A673 (cell line): ENCODE data around the gene ADPRH. TPM values are rescaled to one million over a fixed set of nuclear protein-coding genes. Genes with fewer than 3 reads are reported as not detected.

Experiments
- BruUV-seq: library from RNA; stranded (reverse); fragments of 400-500 nt; replicated peaks from 2 replicates; lab custom pipeline; 2021; lab: Mats Ljungman, UMichigan
- CTCF ChIA-PET: fragments of 300-600 bp; sonication (Branson Sonifier 250); formaldehyde crosslinking; loops from one replicate; lab custom pipeline; 2022; ENCODE audit warnings: antibody characterized with exemption; lab: Charles Lee
- POLR2A ChIA-PET: fragments of 300-600 bp; sonication (Branson Sonifier 250); formaldehyde crosslinking; loops from one replicate; lab custom pipeline; 2022; ENCODE audit warnings: antibody characterized with exemption; ENCODE audit not compliant: low non-redundant PET; lab: Charles Lee
- DNase-seq: peaks from one replicate; pipeline ENCODE4 v3.0.0-alpha.2; 2015; ENCODE audit warnings: low spot score
- H3K27ac ChIP-seq: fragments of 200-600 bp; sonication (generic); 2 replicates; pipeline ENCODE4 v1.5.1; 2016; ENCODE audit warnings: mixed run types, low read depth, mild to moderate bottlenecking, mixed read lengths, antibody characterized with exemption, low read length; ENCODE audit not compliant: poor library complexity, severe bottlenecking
- H3K27me3 ChIP-seq: fragments of 200-600 bp; sonication (generic); replicated peaks from 2 replicates; pipeline ENCODE4 v1.6.1; 2017; ENCODE audit warnings: mixed run types, low read depth, mild to moderate bottlenecking, mixed read lengths, antibody characterized with exemption, low read length; ENCODE audit not compliant: insufficient read depth, poor library complexity
- H3K36me3 ChIP-seq: fragments of 200-600 bp; sonication (generic); 2 replicates; pipeline ENCODE4 v1.6.1; 2016; ENCODE audit warnings: mixed run types, mild to moderate bottlenecking, mixed read lengths, antibody characterized with exemption, low read length; ENCODE audit not compliant: insufficient read depth, poor library complexity, severe bottlenecking
- H3K4me1 ChIP-seq: fragments of 200-600 bp; sonication (generic); 2 replicates; pipeline ENCODE4 v1.6.1; 2017; ENCODE audit warnings: mixed run types, mild to moderate bottlenecking, mixed read lengths, antibody characterized with exemption, low read length; ENCODE audit not compliant: insufficient read depth, poor library complexity, severe bottlenecking
- H3K4me3 ChIP-seq: fragments of 200-600 bp; sonication (generic); 2 replicates; pipeline ENCODE4 v1.5.1; 2016; ENCODE audit warnings: low read depth, mixed run types, mild to moderate bottlenecking, mixed read lengths, low read length; ENCODE audit not compliant: poor library complexity, severe bottlenecking
- H3K9me3 ChIP-seq: fragments of 200-600 bp; sonication (generic); 2 replicates; pipeline ENCODE4 v1.6.1; 2016; ENCODE audit warnings: mixed run types, low read depth, mild to moderate bottlenecking, mixed read lengths, antibody characterized with exemption, low read length; ENCODE audit not compliant: poor library complexity, severe bottlenecking
- CTCF ChIP-seq: fragments of 300-800, 200-600 bp; sonication (generic); conservative IDR thresholded peaks from 2 replicates; pipeline ENCODE4 v1.5.1; 2017; ENCODE audit warnings: low read depth, mild to moderate bottlenecking, antibody characterized with exemption, low read length, moderate library complexity, mixed read lengths
- EZH2 ChIP-seq: fragments of 200-600 bp; sonication (generic); IDR thresholded peaks from 2 replicates; pipeline ENCODE4 v1.6.1; 2017; ENCODE audit warnings: borderline replicate concordance, low read depth, mild to moderate bottlenecking, mixed read lengths, antibody characterized with exemption, low read length; ENCODE audit not compliant: poor library complexity, severe bottlenecking
- intact Hi-C: fragments of 100-400 bp; cut with micrococcal nuclease; formaldehyde crosslinking; loops from one replicate; pipeline ENCODE4 v1.10.0; 2022; ENCODE audit not compliant: unreplicated experiment
- total RNA-seq: library from RNA; stranded (reverse); gene quantifications from 2 replicates; pipeline ENCODE4 v1.2.3, GENCODE V29; 2021

ADPRH gene
- total RNA-seq, 1 experiment from 2014 or later: 0.37 TPM

- H3K36me3 ChIP-seq: no peaks in the 10 kb centered on the region
- ChIA-PET POLR2A (no interaction called here), CTCF (no interaction called here)
- BruUV-seq: no TSS peak
- H3K9me3 ChIP-seq: no peaks in the 10 kb centered on the region
- H3K4me1 ChIP-seq: no peaks in the 10 kb centered on the region
- H3K27me3 ChIP-seq: no peaks in the 10 kb centered on the region
- no peak overlapping the region for H3K4me3 ChIP-seq
- no peak for DNase-seq
- TF ChIP-seq EZH2: no peak
- no peak for TF ChIP-seq CTCF
- H3K27ac ChIP-seq: no peak overlapping the region
- intact Hi-C loops: no loop called here
These were observed 17.1 kb downstream of the ADPRH start for GRCh38 chr3:119596398-119596797.

GRCh38 chr3:119597548-119598288 lies 18.4 kb downstream of the ADPRH start, which contains the start of gene PLA1A:
Gene PLA1A, plus strand, starts transcription at chr3:119597885. Its CDS starts 29 bp downstream, at chr3:119597914.
- no TSS peak for BruUV-seq
- intact Hi-C loops: no loop called here
- ChIA-PET POLR2A (no interaction called here), CTCF (no interaction called here)
- no peak for DNase-seq
- Histone ChIP-seq H3K36me3 (no peaks in the 10 kb centered on the region), H3K27me3 (no peaks in the 10 kb centered on the region), H3K27ac (no peak within 1 kb of the TSS), H3K9me3 (no peaks in the 10 kb centered on the region), H3K4me3 (no peak within 1 kb of the TSS), H3K4me1 (no peaks in the 10 kb centered on the region)
- TF ChIP-seq EZH2: no peak
- TF ChIP-seq CTCF: no peak

- POLR2A ChIA-PET: no interaction called here
- Histone ChIP-seq H3K4me3 (no peak overlapping the region), H3K27me3 (no peaks in the 10 kb centered on the region), H3K36me3 (no peaks in the 10 kb centered on the region), H3K27ac (no peak overlapping the region), H3K9me3 (no peaks in the 10 kb centered on the region), H3K4me1 (no peaks in the 10 kb centered on the region)
- CTCF ChIA-PET: no interaction called here
- no peak for TF ChIP-seq EZH2
- no peak for TF ChIP-seq CTCF
- no TSS peak for BruUV-seq
- no peak for DNase-seq
- intact Hi-C loops: no loop called here
These were observed 19.3 kb downstream of the ADPRH start for GRCh38 chr3:119598410-119599098.
